Pons (tissue), 1 donor: Measurements from ENCODE around the gene SYT11.
"Not testable (repeated sequence)": the region's sequence is repeated elsewhere in the genome, so short reads cannot be mapped to it uniquely, and the experiment has no call there.

Source experiments
- DNase-seq: peaks from one replicate; pipeline ENCODE4 v3.0.0-alpha.2; 2016; ENCODE audit warnings: low spot score

Gene SYT11

GRCh38 chr1:155859234-155859829 lies at the start of gene SYT11:
Gene SYT11 (plus strand): TSS chr1:155859567. CDS start chr1:155859762, 195 bp downstream.
- DNase-seq = peak; percentile 99

- no peak for DNase-seq
These were observed 46.5 kb upstream of the SYT11 start for GRCh38 chr1:155812878-155813277.

- DNase-seq = no peak
These were observed 45.7 kb upstream of the SYT11 start for GRCh38 chr1:155813672-155814071.

GRCh38 chr1:155816351-155816750 lies 43.0 kb upstream of the SYT11 start:
- DNase-seq = no peak

GRCh38 chr1:155827450-155827849 lies 31.9 kb upstream of the SYT11 start:
- DNase-seq = no peak

- no peak for DNase-seq
These were observed 27.9 kb upstream of the SYT11 start for GRCh38 chr1:155831279-155831976.

GRCh38 chr1:155833665-155834295 lies 25.6 kb upstream of the SYT11 start:
- no peak for DNase-seq

GRCh38 chr1:155834296-155834926 lies 25.0 kb upstream of the SYT11 start:
- no peak for DNase-seq

- DNase-seq = not testable (repeated sequence)
These were observed 24.4 kb upstream of the SYT11 start for GRCh38 chr1:155834927-155835399.

- DNase-seq = no peak
These were observed 23.8 kb upstream of the SYT11 start for GRCh38 chr1:155835548-155835947.

GRCh38 chr1:155840386-155840785 lies 19.0 kb upstream of the SYT11 start:
- no peak for DNase-seq

- DNase-seq = no peak
These were observed 14.4 kb upstream of the SYT11 start for GRCh38 chr1:155844860-155845421.

GRCh38 chr1:155847823-155848529 lies 11.4 kb upstream of the SYT11 start:
- DNase-seq = no peak

- DNase-seq = no peak
These were observed 9.0 kb upstream of the SYT11 start for GRCh38 chr1:155850345-155850744.

- no peak for DNase-seq
These were observed 3.0 kb upstream of the SYT11 start for GRCh38 chr1:155856257-155856974.

GRCh38 chr1:155856975-155857930 lies 2.1 kb upstream of the SYT11 start, which contains the start of gene GON4L:
Gene GON4L (minus strand): TSS chr1:155857214. CDS start chr1:155853780, 3,434 bp downstream.
- peak; percentile 95 for DNase-seq

GRCh38 chr1:155858800-155859233 lies 550 bp upstream of the SYT11 start:
- no peak for DNase-seq

GRCh38 chr1:155859881-155860871 lies 809 bp downstream of the SYT11 start:
- peak; percentile 93 for DNase-seq
